Lung (tissue), 12 donors: ENCODE data around the gene NUCB2. TPM values are rescaled to one million over a fixed set of nuclear protein-coding genes. Genes with fewer than 3 reads are reported as not detected.

Experiments used
- ATAC-seq: fragments of 200-7000 bp; cut with Tn5 transposase; one replicate; pipeline ENCODE4 v1.9.1; 2020; ENCODE audit warnings: moderate number of reproducible peaks; ENCODE audit not compliant: insufficient read depth, low FRiP score
- DNase-seq, 3 donors: peaks; one replicate each; pipeline ENCODE4 v3.0.0-alpha.2; 2013 to 2017
- H3K27ac ChIP-seq, 2 donors: one replicate each; pipeline ENCODE4 v1.5.1; 2013; ENCODE audit warnings: mild to moderate bottlenecking in 2 of 2, moderate library complexity in 2 of 2, control low read depth in 1 of 2, inconsistent platforms in 1 of 2, low read depth in 1 of 2, low read length in 1 of 2
- H3K27me3 ChIP-seq, 3 donors: one replicate each; pipeline ENCODE4 v1.5.1; 2013; ENCODE audit warnings: low read length in 2 of 3; ENCODE audit not compliant: control insufficient read depth in 3 of 3, insufficient read depth in 3 of 3
- H3K36me3 ChIP-seq, 4 donors: one replicate each; pipeline ENCODE4 v1.5.1; 2013; ENCODE audit warnings: low read length in 4 of 4, mild to moderate bottlenecking in 1 of 4, moderate library complexity in 1 of 4; ENCODE audit not compliant: control insufficient read depth in 4 of 4, insufficient read depth in 4 of 4
- H3K4me1 ChIP-seq, 5 donors: one replicate each; pipeline ENCODE4 v1.5.1; 2013; ENCODE audit warnings: low read length in 5 of 5, mild to moderate bottlenecking in 2 of 5, moderate library complexity in 1 of 5; ENCODE audit not compliant: control insufficient read depth in 5 of 5, insufficient read depth in 5 of 5
- H3K4me3 ChIP-seq: one replicate; pipeline ENCODE4 v1.5.1; 2013; ENCODE audit warnings: mild to moderate bottlenecking, control low read depth, moderate library complexity
- H3K9ac ChIP-seq, 2 donors: one replicate each; pipeline ENCODE4 v1.5.1; 2013; ENCODE audit warnings: low read length in 2 of 2, control low read depth in 1 of 2; ENCODE audit not compliant: insufficient read depth in 1 of 2
- H3K9me3 ChIP-seq, 4 donors: one replicate each; pipeline ENCODE4 v1.5.1; 2013; ENCODE audit warnings: low read length in 3 of 4, mild to moderate bottlenecking in 1 of 4, moderate library complexity in 1 of 4; ENCODE audit not compliant: control insufficient read depth in 4 of 4, insufficient read depth in 3 of 4
- CTCF ChIP-seq: IDR thresholded peaks from 2 replicates; pipeline ENCODE4 v1.5.1; 2012; ENCODE audit warnings: mild to moderate bottlenecking; ENCODE audit errors: control extremely low read depth, extremely low read depth
- WGBS, 2 donors: extraction: QIAGEN DNeasy Blood & Tissue Kit; methylation state at CpG; one replicate each; pipeline ENCODE4 v1.1.7; 2013; 5-methylcytosine and 5-hydroxymethylcytosine counted together
- polyA plus RNA-seq, 2 donors: library from polyadenylated mRNA; stranded (reverse); fragments of 200-250 nt; gene quantifications; one replicate each; pipeline ENCODE4 v1.2.1, GENCODE V29; 2013
- total RNA-seq, 2 donors: library from RNA; depleted of rRNA in 1 of 2; stranded (reverse); fragments of >200 nt in 1 of 2; gene quantifications; one replicate each; pipeline ENCODE4 v1.2.1, GENCODE V29; 2014 to 2021
- donor health status: control.
- donor health status: control.
- donor health status: Bipolar disorder and iron deficiency.
- donor health status: healthy.
- donor health status: DM: yes; HTN: yes; CAD: no.

NUCB2 gene
- total and polyA plus RNA-seq, 4 donors, result 73.6 to 136 (median 116) TPM

GRCh38 chr11:17343257-17343656 lies 66.7 kb downstream of the NUCB2 start:
- H3K4me1 ChIP-seq, result no peaks in the 10 kb centered on the region
- H3K27ac ChIP-seq, result no peak overlapping the region
- H3K4me3 ChIP-seq, result no peak overlapping the region
- H3K27me3 ChIP-seq, result no peaks in the 10 kb centered on the region
- WGBS, 2 donors, result 97 to 99% methylated on average over 2 of the region's 2 CpGs
- DNase-seq (no peak), ATAC-seq (no peak)
- TF ChIP-seq CTCF, result no peak
- H3K9me3 ChIP-seq, result no peaks in the 10 kb centered on the region
- H3K9ac ChIP-seq, result no peak overlapping the region
- H3K36me3 ChIP-seq, result no peaks in the 10 kb centered on the region

GRCh38 chr11:17343907-17344306 lies 67.4 kb downstream of the NUCB2 start:
- TF ChIP-seq CTCF, result no peak
- DNase-seq (no peak), ATAC-seq (no peak)
- WGBS, 2 donors, result 95 to 98% methylated on average over 1 of the region's 1 CpG
- Histone ChIP-seq H3K4me3 (no peak overlapping the region), H3K4me1 (no peaks in the 10 kb centered on the region), H3K9ac (no peak overlapping the region), H3K27me3 (no peaks in the 10 kb centered on the region), H3K36me3 (no peaks in the 10 kb centered on the region), H3K9me3 (no peaks in the 10 kb centered on the region), H3K27ac (no peak overlapping the region)

- ATAC-seq, result no peak
- DNase-seq, result no peak
- Histone ChIP-seq H3K4me3 (no peak overlapping the region), H3K9me3 (no peaks in the 10 kb centered on the region), H3K27ac (no peak overlapping the region), H3K4me1 (peaks cover 0 to 5% (median 0%) of the 10 kb centered on the region in 5 donors), H3K9ac (no peak overlapping the region), H3K36me3 (no peaks in the 10 kb centered on the region), H3K27me3 (peaks cover 0 to 18% (median 14%) of the 10 kb centered on the region in 3 donors)
- no peak for TF ChIP-seq CTCF
- 91% methylated on average over 1 of the region's 1 CpG for WGBS, 2 donors
Measured at GRCh38 chr11:17347676-17348075, 71.1 kb downstream of the NUCB2 start.

GRCh38 chr11:17350455-17351171 lies 74.1 kb downstream of the NUCB2 start:
- peaks cover 0 to 27% (median 20%) of the 10 kb centered on the region in 3 donors for H3K27me3 ChIP-seq
- TF ChIP-seq CTCF, result no peak
- no peak overlapping the region for H3K9ac ChIP-seq
- no peaks in the 10 kb centered on the region for H3K36me3 ChIP-seq
- WGBS, 2 donors, result 96 to 98% methylated on average over 7 of the region's 7 CpGs
- DNase-seq (no peak), ATAC-seq (no peak)
- no peak overlapping the region for H3K27ac ChIP-seq
- no peaks in the 10 kb centered on the region for H3K9me3 ChIP-seq
- H3K4me3 ChIP-seq, result no peak overlapping the region
- peaks cover 0 to 15% (median 2%) of the 10 kb centered on the region in 5 donors for H3K4me1 ChIP-seq
